ENCODE data around the gene ITPK1. TPM values are rescaled to one million over a fixed set of nuclear protein-coding genes. Genes with fewer than 3 reads are reported as not detected.

Gene ITPK1
- polyA plus RNA-seq, 1 of the 3 experiments (the other 2 are of a cell fraction), result 23.2 TPM

DNA sequence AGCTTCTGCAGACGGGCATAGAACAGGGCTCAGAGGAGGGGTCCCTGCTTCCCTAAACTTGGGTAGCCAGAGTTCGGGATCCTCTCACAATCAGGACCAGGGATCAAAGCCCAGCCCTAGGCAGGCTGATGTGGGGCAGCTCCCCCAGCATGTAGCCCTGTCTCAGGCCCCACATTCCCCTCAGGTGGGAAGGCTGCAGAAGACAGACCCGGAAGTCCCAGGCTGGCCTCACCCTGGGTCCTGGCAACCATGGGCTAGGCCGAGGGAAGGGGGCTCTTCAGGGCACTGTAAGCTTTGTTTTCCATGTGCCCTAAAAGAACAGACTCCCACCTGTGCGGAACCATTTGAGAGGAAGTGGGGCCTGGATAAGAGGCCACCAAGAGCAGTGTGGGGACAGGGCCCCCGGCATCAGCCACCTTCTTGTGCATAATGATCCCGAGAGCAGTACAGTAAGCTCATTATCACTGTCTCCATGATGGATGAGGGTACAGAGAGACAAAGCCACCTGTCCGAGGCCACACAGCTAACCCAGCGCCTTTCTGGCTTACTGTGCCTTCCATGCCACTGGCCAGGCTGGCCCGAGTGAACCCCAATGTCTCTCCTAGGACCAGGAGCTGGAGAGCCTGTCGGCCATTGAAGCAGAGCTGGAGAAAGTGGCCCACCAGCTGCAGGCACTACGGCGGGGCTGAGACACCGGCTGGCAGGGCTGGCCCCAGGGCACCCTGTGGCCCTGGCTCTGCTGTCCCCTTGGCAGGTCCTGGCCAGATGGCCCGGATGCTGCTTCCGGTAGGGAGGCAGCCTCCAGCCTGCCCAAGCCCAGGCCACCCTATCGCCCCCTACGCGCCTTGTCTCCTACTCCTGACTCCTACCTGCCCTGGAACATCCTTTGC, 181.3 kb downstream of the ITPK1 start:
- POLR2A ChIA-PET, result interaction anchor here (0.6 to 5.3 kb wide), 14 partner anchors 10 to 1691 kb away, joined by 3 to 141 read pairs (median 6); partner anchors contain the start of genes CHGA, LYSET and MOAP1
- H4K20me1 ChIP-seq (ENCODE audit: insufficient read depth), result no peaks in the 10 kb centered on the region
- TF ChIP-seq MEF2A (IDR thresholded peaks at IDR 0.05; ENCODE audit: borderline replicate concordance, low read depth) (no peak), RAD21 (IDR thresholded peaks at IDR 0.05; ENCODE audit: low read length) (no peak; the same call in 1 of the 2 replicates), YY1 (IDR thresholded peaks at IDR 0.05; ENCODE audit: low read depth) (no peak), ELF1 (IDR thresholded peaks at IDR 0.05) (no peak), TEAD4 (IDR thresholded peaks at IDR 0.05; ENCODE audit: borderline replicate concordance, insufficient read depth) (no peak), SIN3A (IDR thresholded peaks at IDR 0.05; ENCODE audit: borderline replicate concordance, low read depth, low read length) (no peak), NRF1 (IDR thresholded peaks at IDR 0.05; ENCODE audit: low read depth, low read length) (no peak), SMC3 (IDR thresholded peaks at IDR 0.05; ENCODE audit: low read depth, low read length) (no peak), EZH2phosphoT487 (IDR thresholded peaks at IDR 0.05; ENCODE audit: borderline replicate concordance, low read depth) (no peak), TAF1 (IDR thresholded peaks at IDR 0.05; ENCODE audit: borderline replicate concordance, low read depth, low read length) (no peak), FOXJ3 (CRISPR knock-in tag; IDR thresholded peaks at IDR 0.05) (0 out of 2 replicates have a peak, but pooled peaks have one; percentile 28), GATA2 (CRISPR knock-in tag; IDR thresholded peaks at IDR 0.05) (peak; percentile 21; the same call in 1 of the 2 replicates), TCF12 (IDR thresholded peaks at IDR 0.05) (no peak)
- TF ChIP-seq, protein P1, sequence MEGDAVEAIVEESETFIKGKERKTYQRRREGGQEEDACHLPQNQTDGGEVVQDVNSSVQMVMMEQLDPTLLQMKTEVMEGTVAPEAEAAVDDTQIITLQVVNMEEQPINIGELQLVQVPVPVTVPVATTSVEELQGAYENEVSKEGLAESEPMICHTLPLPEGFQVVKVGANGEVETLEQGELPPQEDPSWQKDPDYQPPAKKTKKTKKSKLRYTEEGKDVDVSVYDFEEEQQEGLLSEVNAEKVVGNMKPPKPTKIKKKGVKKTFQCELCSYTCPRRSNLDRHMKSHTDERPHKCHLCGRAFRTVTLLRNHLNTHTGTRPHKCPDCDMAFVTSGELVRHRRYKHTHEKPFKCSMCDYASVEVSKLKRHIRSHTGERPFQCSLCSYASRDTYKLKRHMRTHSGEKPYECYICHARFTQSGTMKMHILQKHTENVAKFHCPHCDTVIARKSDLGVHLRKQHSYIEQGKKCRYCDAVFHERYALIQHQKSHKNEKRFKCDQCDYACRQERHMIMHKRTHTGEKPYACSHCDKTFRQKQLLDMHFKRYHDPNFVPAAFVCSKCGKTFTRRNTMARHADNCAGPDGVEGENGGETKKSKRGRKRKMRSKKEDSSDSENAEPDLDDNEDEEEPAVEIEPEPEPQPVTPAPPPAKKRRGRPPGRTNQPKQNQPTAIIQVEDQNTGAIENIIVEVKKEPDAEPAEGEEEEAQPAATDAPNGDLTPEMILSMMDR (IDR thresholded peaks at IDR 0.05), result no peak
- TF ChIP-seq, protein P2, sequence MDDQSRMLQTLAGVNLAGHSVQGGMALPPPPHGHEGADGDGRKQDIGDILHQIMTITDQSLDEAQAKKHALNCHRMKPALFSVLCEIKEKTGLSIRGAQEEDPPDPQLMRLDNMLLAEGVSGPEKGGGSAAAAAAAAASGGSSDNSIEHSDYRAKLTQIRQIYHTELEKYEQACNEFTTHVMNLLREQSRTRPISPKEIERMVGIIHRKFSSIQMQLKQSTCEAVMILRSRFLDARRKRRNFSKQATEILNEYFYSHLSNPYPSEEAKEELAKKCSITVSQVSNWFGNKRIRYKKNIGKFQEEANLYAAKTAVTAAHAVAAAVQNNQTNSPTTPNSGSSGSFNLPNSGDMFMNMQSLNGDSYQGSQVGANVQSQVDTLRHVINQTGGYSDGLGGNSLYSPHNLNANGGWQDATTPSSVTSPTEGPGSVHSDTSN (IDR thresholded peaks at IDR 0.05), result no peak
- TF ChIP-seq, protein P3, sequence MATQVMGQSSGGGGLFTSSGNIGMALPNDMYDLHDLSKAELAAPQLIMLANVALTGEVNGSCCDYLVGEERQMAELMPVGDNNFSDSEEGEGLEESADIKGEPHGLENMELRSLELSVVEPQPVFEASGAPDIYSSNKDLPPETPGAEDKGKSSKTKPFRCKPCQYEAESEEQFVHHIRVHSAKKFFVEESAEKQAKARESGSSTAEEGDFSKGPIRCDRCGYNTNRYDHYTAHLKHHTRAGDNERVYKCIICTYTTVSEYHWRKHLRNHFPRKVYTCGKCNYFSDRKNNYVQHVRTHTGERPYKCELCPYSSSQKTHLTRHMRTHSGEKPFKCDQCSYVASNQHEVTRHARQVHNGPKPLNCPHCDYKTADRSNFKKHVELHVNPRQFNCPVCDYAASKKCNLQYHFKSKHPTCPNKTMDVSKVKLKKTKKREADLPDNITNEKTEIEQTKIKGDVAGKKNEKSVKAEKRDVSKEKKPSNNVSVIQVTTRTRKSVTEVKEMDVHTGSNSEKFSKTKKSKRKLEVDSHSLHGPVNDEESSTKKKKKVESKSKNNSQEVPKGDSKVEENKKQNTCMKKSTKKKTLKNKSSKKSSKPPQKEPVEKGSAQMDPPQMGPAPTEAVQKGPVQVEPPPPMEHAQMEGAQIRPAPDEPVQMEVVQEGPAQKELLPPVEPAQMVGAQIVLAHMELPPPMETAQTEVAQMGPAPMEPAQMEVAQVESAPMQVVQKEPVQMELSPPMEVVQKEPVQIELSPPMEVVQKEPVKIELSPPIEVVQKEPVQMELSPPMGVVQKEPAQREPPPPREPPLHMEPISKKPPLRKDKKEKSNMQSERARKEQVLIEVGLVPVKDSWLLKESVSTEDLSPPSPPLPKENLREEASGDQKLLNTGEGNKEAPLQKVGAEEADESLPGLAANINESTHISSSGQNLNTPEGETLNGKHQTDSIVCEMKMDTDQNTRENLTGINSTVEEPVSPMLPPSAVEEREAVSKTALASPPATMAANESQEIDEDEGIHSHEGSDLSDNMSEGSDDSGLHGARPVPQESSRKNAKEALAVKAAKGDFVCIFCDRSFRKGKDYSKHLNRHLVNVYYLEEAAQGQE (IDR thresholded peaks at IDR 0.05; ENCODE audit: low read depth, low read length), result no peak
- H3K4me2 ChIP-seq, result no peak overlapping the region
- peaks cover 0 to 65% of the 10 kb centered on the region in 2 experiments; a peak in 1 of 4 replicates for H3K4me1 ChIP-seq (ENCODE audit: control insufficient read depth in 1 of 2, insufficient read depth in 2 of 2, low read depth in 1 of 2, low read length in 1 of 2)
- H3K27me3 ChIP-seq (ENCODE audit: insufficient read depth), result no peaks in the 10 kb centered on the region
- peak overlapping the region in 1 of 2 experiments; percentile 72; a peak in 2 of 4 replicates for H3K27ac ChIP-seq (ENCODE audit: low read depth in 2 of 2, low read length in 1 of 2)
- no peak overlapping the region for H3K4me3 ChIP-seq (ENCODE audit: low read depth in 2 of 2, low read length in 1 of 2)
- WGBS (ENCODE audit: low lambda C conversion rate), result 87% methylated on average over 7 of the region's 19 CpGs
- H3F3A ChIP-seq (replicated peaks; ENCODE audit: insufficient read depth), result no peaks in the 10 kb centered on the region
- H3K9me2 ChIP-seq, result no peaks in the 10 kb centered on the region
- no peak overlapping the region for H2AFZ ChIP-seq (ENCODE audit: low read depth)
- H3K9ac ChIP-seq, result no peak overlapping the region
- DNase-seq, result peak; percentile 75
- no peaks in the 10 kb centered on the region for H3K36me3 ChIP-seq (replicated peaks in 1 of 2; ENCODE audit: control insufficient read depth in 1 of 2, insufficient read depth in 2 of 2, low read length in 1 of 2)
- no peaks in the 10 kb centered on the region for H3K9me3 ChIP-seq
- no peaks in the 10 kb centered on the region for H3K79me2 ChIP-seq (ENCODE audit: insufficient read depth)
- CTCF ChIA-PET, result interaction anchor here (0.7 to 4.8 kb wide), 9 partner anchors 9 to 150 kb away, joined by 3 to 34 read pairs (median 5); partner anchors contain the start of gene CHGA

Measured in SK-N-SH (cell line).